OCI-LY7 (cell line): ENCODE results near the gene HAND1. TPM values are rescaled to one million over a fixed set of nuclear protein-coding genes. Genes with fewer than 3 reads are reported as not detected.

ENCODE experiments used
- BruUV-seq: library from RNA; stranded (reverse); fragments of 400-500 nt; replicated peaks from 2 replicates; lab custom pipeline; 2021; lab: Mats Ljungman, UMichigan
- CTCF ChIA-PET: fragments of 300-600 bp; sonication (Branson Sonifier 250); formaldehyde crosslinking; loops from one replicate; lab custom pipeline; 2022; ENCODE audit warnings: antibody characterized with exemption; ENCODE audit not compliant: unreplicated experiment; lab: Charles Lee
- POLR2A ChIA-PET: fragments of 300-600 bp; sonication (Branson Sonifier 250); formaldehyde crosslinking; loops from one replicate; lab custom pipeline; 2022; ENCODE audit warnings: antibody characterized with exemption; lab: Charles Lee
- DNase-seq: peaks from one replicate; pipeline ENCODE4 v3.0.0-alpha.2; 2015; ENCODE audit warnings: low spot score
- H2AFZ ChIP-seq: fragments of 200-600 bp; sonication (generic), shearing (Covaris generic); 2 replicates; pipeline ENCODE4 v1.6.1; 2014; ENCODE audit warnings: mild to moderate bottlenecking, antibody characterized with exemption, low read length, moderate library complexity
- H3K27ac ChIP-seq: fragments of 200-600 bp; sonication (generic); 2 replicates; pipeline ENCODE4 v1.5.1; 2014; ENCODE audit warnings: mixed run types, low read depth, mild to moderate bottlenecking, moderate library complexity, low read length, inconsistent platforms; ENCODE audit not compliant: poor library complexity, severe bottlenecking
- H3K36me3 ChIP-seq: fragments of 200-600 bp; sonication (generic); 2 replicates; pipeline ENCODE4 v1.6.1; 2014; ENCODE audit warnings: mild to moderate bottlenecking, antibody characterized with exemption, low read length, moderate library complexity, mixed read lengths; ENCODE audit not compliant: insufficient read depth
- H3K4me1 ChIP-seq: fragments of 200-600 bp; sonication (generic); 2 replicates; pipeline ENCODE4 v1.5.1; 2014; ENCODE audit warnings: mild to moderate bottlenecking, low read length; ENCODE audit not compliant: insufficient read depth, poor library complexity, severe bottlenecking
- H3K4me2 ChIP-seq: fragments of 200-600 bp; sonication (generic); 2 replicates; pipeline ENCODE4 v1.6.1; 2014; ENCODE audit warnings: mild to moderate bottlenecking, low read length
- H3K4me3 ChIP-seq: fragments of 200-600 bp; sonication (generic); 2 replicates; pipeline ENCODE4 v1.5.1; 2014; ENCODE audit warnings: mild to moderate bottlenecking, low read depth, low read length; ENCODE audit not compliant: poor library complexity, severe bottlenecking
- H3K79me2 ChIP-seq: fragments of 200-600 bp; sonication (generic); 2 replicates; pipeline ENCODE4 v1.6.1; 2016; ENCODE audit warnings: low read depth, mild to moderate bottlenecking, low read length, moderate library complexity, mixed read lengths; ENCODE audit not compliant: insufficient read depth
- H3K9me2 ChIP-seq: fragments of 200-600 bp; sonication (generic); 2 replicates; pipeline ENCODE4 v1.6.1; 2016; ENCODE audit warnings: mild to moderate bottlenecking, low read length, mixed read lengths; ENCODE audit not compliant: insufficient read depth
- H3K9me3 ChIP-seq: fragments of 200-600 bp; sonication (generic); 2 replicates; pipeline ENCODE4 v1.6.1; 2014; ENCODE audit warnings: mild to moderate bottlenecking, mixed run types, low read length, mixed read lengths
- H4K20me1 ChIP-seq: fragments of 200-600 bp; sonication (generic); 2 replicates; pipeline ENCODE4 v1.6.1; 2014; ENCODE audit warnings: mild to moderate bottlenecking, antibody characterized with exemption, low read length, moderate library complexity, mixed read lengths; ENCODE audit not compliant: insufficient read depth
- EZH2phosphoT487 ChIP-seq: fragments of 200-600 bp; sonication (generic); IDR thresholded peaks from 2 replicates; pipeline ENCODE4 v1.6.1; 2018; ENCODE audit warnings: low read depth, borderline replicate concordance, mild to moderate bottlenecking, mixed run types, antibody characterized with exemption, low read length, moderate library complexity, mixed read lengths
- intact Hi-C: fragments of 100-400 bp; cut with micrococcal nuclease; formaldehyde crosslinking; loops from one replicate; pipeline ENCODE4 v1.10.0; 2022; ENCODE audit not compliant: unreplicated experiment
- total RNA-seq, 2 experiments: library from RNA; depleted of rRNA in 1 of 2; stranded (reverse); fragments of >200 nt in 1 of 2; shearing (Covaris generic) in 1 of 2; gene quantifications; 2 replicates each; pipeline ENCODE4 v1.2.3, GENCODE V29; 2014 to 2022
- TF ChIP-seq, protein P1 (sequence below): fragments of 200-600 bp; sonication (generic); conservative IDR thresholded peaks from 2 replicates; pipeline ENCODE4 v1.5.1; 2014; ENCODE audit warnings: mild to moderate bottlenecking, antibody characterized with exemption, low read length, moderate library complexity, mixed read lengths

The HAND1 gene
- total RNA-seq, 2 experiments from 2014 or later: not detected

DNA sequence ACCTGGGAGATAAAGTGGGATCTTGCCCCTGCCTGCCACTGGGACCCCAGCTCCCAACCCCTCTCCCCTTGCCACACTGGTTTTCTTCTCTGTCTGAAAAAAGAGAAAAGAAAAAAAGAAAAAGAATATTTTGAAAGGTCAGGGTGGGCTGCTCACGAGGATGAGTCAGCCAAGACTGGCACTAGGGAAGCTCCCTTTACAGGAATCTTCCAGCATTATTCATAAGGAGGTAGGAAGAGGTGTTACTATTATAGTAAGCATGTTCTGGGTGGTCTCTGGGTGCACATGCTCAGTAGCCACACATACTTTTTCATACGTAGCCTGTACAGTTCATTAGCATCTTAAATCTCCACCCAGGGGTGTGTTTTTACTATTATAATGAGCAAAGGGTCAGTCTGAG is 46.8 kb upstream of the HAND1 start:
- no peaks in the 10 kb centered on the region for H4K20me1 ChIP-seq
- no peak overlapping the region for H2AFZ ChIP-seq
- H3K79me2 ChIP-seq: no peaks in the 10 kb centered on the region
- H3K4me2 ChIP-seq: no peak overlapping the region
- no TSS peak for BruUV-seq
- H3K4me3 ChIP-seq: no peak overlapping the region
- H3K9me3 ChIP-seq: no peaks in the 10 kb centered on the region
- DNase-seq: no peak
- POLR2A ChIA-PET: interaction anchor here (0.6 kb wide), 1 partner anchor 302 kb away, joined by 4 read pairs; no protein-coding TSS in a partner anchor
- H3K27ac ChIP-seq: no peak overlapping the region
- H3K36me3 ChIP-seq: no peaks in the 10 kb centered on the region
- CTCF ChIA-PET: no interaction called here
- no peaks in the 10 kb centered on the region for H3K9me2 ChIP-seq
- intact Hi-C loops: no loop called here
- H3K4me1 ChIP-seq: no peaks in the 10 kb centered on the region
- TF ChIP-seq, protein P1, sequence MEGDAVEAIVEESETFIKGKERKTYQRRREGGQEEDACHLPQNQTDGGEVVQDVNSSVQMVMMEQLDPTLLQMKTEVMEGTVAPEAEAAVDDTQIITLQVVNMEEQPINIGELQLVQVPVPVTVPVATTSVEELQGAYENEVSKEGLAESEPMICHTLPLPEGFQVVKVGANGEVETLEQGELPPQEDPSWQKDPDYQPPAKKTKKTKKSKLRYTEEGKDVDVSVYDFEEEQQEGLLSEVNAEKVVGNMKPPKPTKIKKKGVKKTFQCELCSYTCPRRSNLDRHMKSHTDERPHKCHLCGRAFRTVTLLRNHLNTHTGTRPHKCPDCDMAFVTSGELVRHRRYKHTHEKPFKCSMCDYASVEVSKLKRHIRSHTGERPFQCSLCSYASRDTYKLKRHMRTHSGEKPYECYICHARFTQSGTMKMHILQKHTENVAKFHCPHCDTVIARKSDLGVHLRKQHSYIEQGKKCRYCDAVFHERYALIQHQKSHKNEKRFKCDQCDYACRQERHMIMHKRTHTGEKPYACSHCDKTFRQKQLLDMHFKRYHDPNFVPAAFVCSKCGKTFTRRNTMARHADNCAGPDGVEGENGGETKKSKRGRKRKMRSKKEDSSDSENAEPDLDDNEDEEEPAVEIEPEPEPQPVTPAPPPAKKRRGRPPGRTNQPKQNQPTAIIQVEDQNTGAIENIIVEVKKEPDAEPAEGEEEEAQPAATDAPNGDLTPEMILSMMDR: no peak

GRCh38 chr5:154524181-154524580 is 46.2 kb upstream of the HAND1 start:
- no peak overlapping the region for H3K27ac ChIP-seq
- H3K9me3 ChIP-seq: no peaks in the 10 kb centered on the region
- H3K4me3 ChIP-seq: no peak overlapping the region
- no TSS peak for BruUV-seq
- no peaks in the 10 kb centered on the region for H3K9me2 ChIP-seq
- H3K79me2 ChIP-seq: no peaks in the 10 kb centered on the region
- POLR2A ChIA-PET: no interaction called here
- H2AFZ ChIP-seq: no peak overlapping the region
- DNase-seq: no peak
- no peaks in the 10 kb centered on the region for H3K36me3 ChIP-seq
- no peak overlapping the region for H3K4me2 ChIP-seq
- H3K4me1 ChIP-seq: no peaks in the 10 kb centered on the region
- intact Hi-C loops: no loop called here
- H4K20me1 ChIP-seq: no peaks in the 10 kb centered on the region
- CTCF ChIA-PET: interaction anchor here (0.9 kb wide), 1 partner anchor 20 kb away, joined by 3 read pairs; no protein-coding TSS in a partner anchor
- TF ChIP-seq, protein P1: no peak
- TF ChIP-seq EZH2phosphoT487: no peak

GRCh38 chr5:154523709-154524108 is 45.7 kb upstream of the HAND1 start:
- intact Hi-C loops: no loop called here
- Histone ChIP-seq H3K9me3 (no peaks in the 10 kb centered on the region), H3K27ac (no peak overlapping the region), H3K4me2 (no peak overlapping the region), H3K4me3 (no peak overlapping the region), H3K36me3 (no peaks in the 10 kb centered on the region), H3K9me2 (no peaks in the 10 kb centered on the region), H3K79me2 (no peaks in the 10 kb centered on the region), H4K20me1 (no peaks in the 10 kb centered on the region), H2AFZ (no peak overlapping the region), H3K4me1 (no peaks in the 10 kb centered on the region)
- no peak for DNase-seq
- BruUV-seq: no TSS peak
- ChIA-PET CTCF (interaction anchor here (0.9 kb wide), 1 partner anchor 21 kb away, joined by 3 read pairs; no protein-coding TSS in a partner anchor), POLR2A (no interaction called here)
- no peak for TF ChIP-seq EZH2phosphoT487
- TF ChIP-seq, protein P1: no peak
